Heart left ventricle (tissue), 16 donors: Measurements from ENCODE around the gene HNRNPAB. TPM values are rescaled to one million over a fixed set of nuclear protein-coding genes. Genes with fewer than 3 reads are reported as not detected.
A peak's percentile ranks its signal among the peaks of the same experiment; 100 is the strongest.

Source experiments
- ATAC-seq, 4 donors: fragments of 200-7000 bp; cut with Tn5 transposase; one replicate each; pipeline ENCODE4 v1.9.1; 2020 to 2022; ENCODE audit warnings: moderate library complexity in 4 of 4, mild to moderate bottlenecking in 3 of 4, moderate number of reproducible peaks in 1 of 4
- DNase-seq, 5 donors: peaks; one replicate each; pipeline ENCODE4 v3.0.0-alpha.2; 2020
- H3K27ac ChIP-seq, 12 donors: fragments of 200-600 bp; sonication (generic) in 4 of 12; one replicate each; pipeline versions ENCODE4 v1.5.0 to v1.8.0; 2016 to 2022; ENCODE audit warnings: mild to moderate bottlenecking in 2 of 12
- H3K27me3 ChIP-seq, 9 donors: fragments of 200-600 bp; sonication (generic) in 2 of 9; one replicate each; pipeline versions ENCODE4 v1.5.1 to v1.8.0; 2016 to 2022; ENCODE audit warnings: mild to moderate bottlenecking in 3 of 9
- H3K36me3 ChIP-seq, 9 donors: fragments of 200-600 bp; sonication (generic) in 2 of 9; one replicate each; pipeline versions ENCODE4 v1.5.0 to v1.8.0; 2018 to 2022; ENCODE audit warnings: mild to moderate bottlenecking in 2 of 9
- H3K4me1 ChIP-seq, 12 donors: fragments of 200-600 bp; sonication (generic) in 4 of 12; one replicate each; pipeline versions ENCODE4 v1.5.0 to v1.8.0; 2016 to 2022; ENCODE audit warnings: mild to moderate bottlenecking in 3 of 12
- H3K4me3 ChIP-seq, 12 donors: fragments of 200-600 bp; sonication (generic) in 4 of 12; one replicate each; pipeline versions ENCODE4 v1.5.0 to v1.8.0; 2017 to 2022; ENCODE audit warnings: mild to moderate bottlenecking in 9 of 12, moderate library complexity in 4 of 12
- H3K9me3 ChIP-seq, 12 donors: fragments of 200-600 bp; sonication (generic) in 4 of 12; one replicate each; pipeline versions ENCODE4 v1.5.0 to v1.8.0; 2016 to 2022; ENCODE audit warnings: mild to moderate bottlenecking in 1 of 12
- POLR2A ChIP-seq, 2 donors: fragments of 450-650 bp; IDR thresholded peaks; one replicate each; pipeline ENCODE4 v1.6.1; 2017; ENCODE audit warnings: antibody characterized with exemption in 2 of 2, mild to moderate bottlenecking in 2 of 2, moderate library complexity in 2 of 2
- WGBS, 4 donors: extraction: QIAGEN DNeasy Blood & Tissue Kit in 2 of 4; methylation state at CpG; one replicate each; pipeline versions ENCODE4 v1.1.5 to v1.1.7; 2013 to 2018; 5-methylcytosine and 5-hydroxymethylcytosine counted together
- intact Hi-C, 10 donors: fragments of 100-400 bp; cut with DNase I; formaldehyde crosslinking; loops; one replicate each; pipeline versions ENCODE4 v1.11.1 to v1.14.2; 2022
- polyA plus RNA-seq, 2 donors: library from polyadenylated mRNA; stranded (reverse); fragments of 200-250 nt; gene quantifications; one replicate each; pipeline ENCODE4 v1.2.3, GENCODE V29; 2013
- total RNA-seq, 9 donors: library from RNA; depleted of rRNA in 2 of 9; stranded (reverse); fragments of >200 nt in 2 of 9; fragmentation: NEBNext Ultra II Directional in 3 of 9; extraction: Animal tissue kit (Norgen Biotek cat#: 25700) in 3 of 9; gene quantifications; one replicate each; pipeline versions ENCODE4 v1.1.0 to v1.2.4, GENCODE V29; 2016 to 2023
- TF ChIP-seq, protein P1 (sequence below), 12 donors: fragments of 200-600 bp; sonication (generic) in 4 of 12; IDR thresholded peaks; one replicate each; pipeline versions ENCODE4 v1.5.0 to v1.8.0; 2018 to 2022; ENCODE audit warnings: antibody characterized with exemption in 12 of 12, mild to moderate bottlenecking in 5 of 12
- donor health status: ischemic (EF 13 %, LVEDD 7.1; RV severe dilation, severe dysfunction).
- donor health status: healthy with polysubstance abuse.
- donor health status: DM: no; HTN: yes; CAD: no.
- donor health status: DM: no; HTN: no; CAD: no.
- donor health status: ischemic (EF 25% LVEDD 6.9; RV normal size, moderate dysfunction).
- donor health status: ischemic (EF 25% LVEDD 5.7; RV mildly dilated, moderate dysfunction).
- donor health status: healthy.
- donor health status: DM: yes; HTN: yes; CAD: no.
- donor health status: ischemic (EF 35%, LVEDD 5.7; RV mildly dilated, moderate dysfunction).
- donor health status: nonischemic (EF 11% LVEDD 7.7; RV severe dilation, severe dysfunction).
- donor health status: DM: yes; HTN: yes; CAD: no.
- donor health status: PGD.
- donor health status: ischemic (EF 29% LVEDD 5.4; RV normal size, mild dysfunction).
- donor health status: nonischemic (EF 23%, LVEDD 6.1; RV moderate dilation, normal function).

Gene HNRNPAB
- total and polyA plus RNA-seq, 11 donors = 64.2 to 150 (median 86.6) TPM

DNA sequence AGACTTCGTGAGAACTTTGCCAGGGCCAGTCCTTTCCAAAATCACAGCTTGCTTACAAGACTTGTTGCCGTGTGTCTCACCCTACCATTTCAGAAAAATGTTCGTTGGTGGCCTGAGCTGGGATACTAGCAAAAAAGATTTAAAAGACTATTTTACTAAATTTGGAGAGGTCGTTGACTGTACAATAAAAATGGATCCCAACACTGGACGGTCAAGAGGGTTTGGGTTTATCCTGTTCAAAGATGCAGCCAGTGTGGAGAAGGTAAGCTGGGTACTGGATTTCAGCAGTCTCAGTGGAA, 1.4 kb downstream of the HNRNPAB start:
- Histone ChIP-seq H3K27me3 (no peaks in the 10 kb centered on the region), H3K4me3 (peak overlapping the region; percentile 66 to 100 (median 92)), H3K9me3 (no peaks in the 10 kb centered on the region), H3K27ac (peak overlapping the region in 10 of 12 donors; percentile 71 to 97 (median 94)), H3K36me3 (peaks cover 5 to 53% (median 46%) of the 10 kb centered on the region in 9 donors), H3K4me1 (peaks cover 11 to 42% (median 24%) of the 10 kb centered on the region in 12 donors)
- WGBS, 4 donors = 11 to 14% (median 12%) methylated on average over 5 of the region's 5 CpGs
- ATAC-seq = no peak
- TF ChIP-seq, protein P1, sequence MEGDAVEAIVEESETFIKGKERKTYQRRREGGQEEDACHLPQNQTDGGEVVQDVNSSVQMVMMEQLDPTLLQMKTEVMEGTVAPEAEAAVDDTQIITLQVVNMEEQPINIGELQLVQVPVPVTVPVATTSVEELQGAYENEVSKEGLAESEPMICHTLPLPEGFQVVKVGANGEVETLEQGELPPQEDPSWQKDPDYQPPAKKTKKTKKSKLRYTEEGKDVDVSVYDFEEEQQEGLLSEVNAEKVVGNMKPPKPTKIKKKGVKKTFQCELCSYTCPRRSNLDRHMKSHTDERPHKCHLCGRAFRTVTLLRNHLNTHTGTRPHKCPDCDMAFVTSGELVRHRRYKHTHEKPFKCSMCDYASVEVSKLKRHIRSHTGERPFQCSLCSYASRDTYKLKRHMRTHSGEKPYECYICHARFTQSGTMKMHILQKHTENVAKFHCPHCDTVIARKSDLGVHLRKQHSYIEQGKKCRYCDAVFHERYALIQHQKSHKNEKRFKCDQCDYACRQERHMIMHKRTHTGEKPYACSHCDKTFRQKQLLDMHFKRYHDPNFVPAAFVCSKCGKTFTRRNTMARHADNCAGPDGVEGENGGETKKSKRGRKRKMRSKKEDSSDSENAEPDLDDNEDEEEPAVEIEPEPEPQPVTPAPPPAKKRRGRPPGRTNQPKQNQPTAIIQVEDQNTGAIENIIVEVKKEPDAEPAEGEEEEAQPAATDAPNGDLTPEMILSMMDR (IDR thresholded peaks at IDR 0.05) = no peak
- no peak for TF ChIP-seq POLR2A (IDR thresholded peaks at IDR 0.05)
- intact Hi-C loops = loop anchor here in 1 of 10 donors (2.0 kb wide), 1 partner anchor 23 kb away; no protein-coding TSS in a partner anchor
- DNase-seq = peak in 1 of 5 donors; percentile 1

DNA sequence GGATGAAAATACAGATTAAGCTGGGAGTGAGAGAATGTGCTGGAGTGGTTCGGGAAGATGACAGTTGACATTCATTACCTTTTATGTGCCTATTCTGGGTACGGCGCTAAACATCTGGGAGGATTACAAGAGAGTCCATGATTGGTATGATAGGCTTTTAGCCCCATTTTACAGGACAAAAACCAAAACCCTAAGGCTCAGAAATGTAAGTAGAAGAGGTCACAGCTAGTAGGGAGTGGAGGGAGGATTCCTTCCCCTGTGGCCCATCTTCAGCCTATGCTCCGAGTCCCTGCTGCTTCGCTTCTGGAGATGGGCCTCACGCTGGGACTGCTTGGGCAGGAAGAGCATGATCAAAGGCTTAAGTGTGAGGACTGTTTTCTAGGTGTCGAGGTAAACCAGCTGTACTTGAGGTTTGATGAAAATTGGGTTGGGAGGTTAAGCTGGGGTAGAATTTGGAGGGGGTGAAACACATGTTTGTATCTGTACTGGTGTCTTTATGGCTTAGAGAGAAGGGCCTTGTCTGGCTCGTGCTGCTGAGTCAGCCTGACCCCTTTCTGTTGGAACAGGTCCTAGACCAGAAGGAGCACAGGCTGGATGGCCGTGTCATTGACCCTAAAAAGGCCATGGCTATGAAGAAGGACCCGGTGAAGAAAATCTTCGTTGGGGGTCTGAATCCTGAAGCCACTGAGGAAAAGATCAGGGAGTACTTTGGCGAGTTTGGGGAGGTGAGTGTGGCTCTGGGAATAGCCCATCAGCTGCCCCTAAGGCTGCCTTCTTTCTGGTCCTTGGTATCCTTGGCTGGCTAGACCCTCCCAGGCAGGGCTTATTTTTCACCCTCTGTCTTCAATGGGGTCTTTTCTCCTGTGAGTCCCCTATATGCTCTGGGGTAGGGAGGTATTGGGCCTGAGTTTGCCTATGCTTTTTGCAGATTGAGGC, 2.1 kb downstream of the HNRNPAB start:
- TF ChIP-seq, protein P1 (IDR thresholded peaks at IDR 0.05) = no peak
- TF ChIP-seq POLR2A (IDR thresholded peaks at IDR 0.05) = no peak
- H3K4me1 ChIP-seq = peaks cover 11 to 42% (median 24%) of the 10 kb centered on the region in 12 donors
- DNase-seq = peak in 1 of 5 donors; percentile 27
- H3K36me3 ChIP-seq = peaks cover 7 to 60% (median 53%) of the 10 kb centered on the region in 9 donors
- H3K27ac ChIP-seq = peak overlapping the region in 8 of 12 donors; percentile 10 to 97 (median 84)
- H3K27me3 ChIP-seq = no peaks in the 10 kb centered on the region
- intact Hi-C loops = no loop called here
- H3K9me3 ChIP-seq = no peaks in the 10 kb centered on the region
- peak overlapping the region in 11 of 12 donors; percentile 66 to 100 (median 93) for H3K4me3 ChIP-seq
- ATAC-seq = no peak
- WGBS, 4 donors = 53 to 60% (median 58%) methylated on average over 12 of the region's 12 CpGs

DNA sequence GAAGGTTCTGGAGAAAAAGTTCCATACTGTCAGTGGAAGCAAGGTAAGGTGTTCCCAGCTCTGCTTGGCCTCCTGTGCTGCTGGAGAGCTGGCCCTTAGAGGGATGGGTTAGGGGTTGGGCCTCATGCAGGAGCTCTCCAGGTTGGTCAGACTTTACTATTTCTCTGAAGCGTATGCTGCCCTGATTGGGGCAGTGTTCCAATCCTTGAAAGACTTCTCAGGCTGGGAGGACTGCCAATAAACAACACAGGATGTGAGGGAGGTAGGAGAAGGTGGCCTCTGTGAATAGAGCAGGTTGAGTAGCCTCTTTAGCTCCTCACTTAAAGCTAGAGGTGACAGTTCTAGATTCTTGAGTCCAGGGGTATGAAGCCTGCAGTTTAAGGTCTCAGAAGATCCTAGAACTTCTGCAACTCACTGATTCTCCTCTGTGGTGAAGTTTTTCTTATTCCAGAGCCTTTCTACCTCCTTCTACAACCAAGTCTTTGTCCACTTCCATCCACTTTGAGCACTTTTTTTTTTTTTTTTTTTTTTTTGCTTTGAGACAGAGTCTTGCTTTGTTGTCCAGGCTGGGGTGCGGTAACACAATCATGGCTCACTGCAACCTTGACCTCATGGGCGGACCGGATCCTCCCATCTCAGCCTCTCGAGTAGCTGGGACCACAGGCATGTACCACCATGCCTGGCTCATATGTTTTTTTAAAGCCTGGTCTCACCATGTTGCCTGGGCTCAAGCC, 3.0 kb downstream of the HNRNPAB start:
- 64 to 74% (median 68%) methylated on average over 5 of the region's 5 CpGs for WGBS, 4 donors
- ATAC-seq = peak in 1 of 4 donors; percentile 0

More for the DNA sequence above, 3.0 kb downstream of the HNRNPAB start:
- TF ChIP-seq POLR2A (IDR thresholded peaks at IDR 0.05) = no peak
- TF ChIP-seq, protein P1 (IDR thresholded peaks at IDR 0.05) = no peak
- no peaks in the 10 kb centered on the region for H3K27me3 ChIP-seq
- no peaks in the 10 kb centered on the region for H3K9me3 ChIP-seq
- peak overlapping the region in 1 of 12 donors; percentile 83 for H3K4me3 ChIP-seq
- peaks cover 7 to 69% (median 62%) of the 10 kb centered on the region in 9 donors for H3K36me3 ChIP-seq
- H3K27ac ChIP-seq = peak overlapping the region in 4 of 12 donors; percentile 0 to 50 (median 31)
- DNase-seq = no peak
- intact Hi-C loops = no loop called here
- peaks cover 11 to 36% (median 24%) of the 10 kb centered on the region in 12 donors for H3K4me1 ChIP-seq
